Jurkat, Clone E6-1 (cell line): ENCODE results near the gene MRPL51. TPM values are rescaled to one million over a fixed set of nuclear protein-coding genes. Genes with fewer than 3 reads are reported as not detected.
"Not testable (repeated sequence)": the region's sequence is repeated elsewhere in the genome, so short reads cannot be mapped to it uniquely, and the experiment has no call there.

Source experiments
- DNase-seq: peaks from one replicate; pipeline ENCODE4 v3.0.0-alpha.2; 2011; ENCODE audit warnings: low read depth, low spot score
- H3K4me3 ChIP-seq: 2 replicates; pipeline ENCODE4 v1.5.1; 2011; ENCODE audit warnings: mild to moderate bottlenecking, low read length, control low read depth, moderate library complexity
- polyA plus RNA-seq: library from polyadenylated mRNA; unstranded; fragments of >200 nt; gene quantifications from one replicate; pipeline ENCODE4 v1.2.1, GENCODE V29; 2012; ENCODE audit warnings: missing spikeins; ENCODE audit not compliant: insufficient read length, insufficient read depth

The MRPL51 gene
- polyA plus RNA-seq = 450 TPM

GRCh38 chr12:6492838-6493496 is at the start of gene MRPL51:
Gene MRPL51, minus strand, starts transcription at chr12:6493262. Its CDS starts 126 bp downstream, at chr12:6493136.
- peak; percentile 93 for DNase-seq
- peak within 1 kb of the TSS; percentile 91 for H3K4me3 ChIP-seq

- no peak for DNase-seq
- H3K4me3 ChIP-seq = no peak overlapping the region
These were observed 49.3 kb upstream of the MRPL51 start for GRCh38 chr12:6542209-6543009.

- DNase-seq = no peak
- H3K4me3 ChIP-seq = no peak overlapping the region
These were observed 48.5 kb upstream of the MRPL51 start for GRCh38 chr12:6541371-6542165.

- peak; percentile 45 for DNase-seq
- H3K4me3 ChIP-seq = no peak overlapping the region; the same call in 1 of the 2 replicates
These were observed 47.3 kb upstream of the MRPL51 start for GRCh38 chr12:6540181-6540877.

GRCh38 chr12:6539707-6540134 is 46.7 kb upstream of the MRPL51 start:
- no peak overlapping the region for H3K4me3 ChIP-seq

GRCh38 chr12:6539314-6539682 is 46.2 kb upstream of the MRPL51 start:
- H3K4me3 ChIP-seq = no peak overlapping the region
- no peak for DNase-seq

More at GRCh38 chr12:6539707-6540134, 46.7 kb upstream of the MRPL51 start:
- no peak for DNase-seq

GRCh38 chr12:6538420-6539313 is 45.6 kb upstream of the MRPL51 start:
- peak; percentile 53 for DNase-seq
- no peak overlapping the region for H3K4me3 ChIP-seq

- H3K4me3 ChIP-seq = not testable (repeated sequence)
- DNase-seq = peak; percentile 90
These were observed 44.7 kb upstream of the MRPL51 start for GRCh38 chr12:6537580-6538419.

GRCh38 chr12:6536894-6537579 is 44.0 kb upstream of the MRPL51 start:
- no peak for DNase-seq
- H3K4me3 ChIP-seq = peak overlapping the region; percentile 95; the same call in 1 of the 2 replicates

GRCh38 chr12:6535960-6536847 is 43.1 kb upstream of the MRPL51 start:
- DNase-seq = no peak
- peak overlapping the region; percentile 95 for H3K4me3 ChIP-seq

- DNase-seq = no peak
- H3K4me3 ChIP-seq = peak overlapping the region; percentile 95
These were observed 42.6 kb upstream of the MRPL51 start for GRCh38 chr12:6535697-6535946.

GRCh38 chr12:6534945-6535696 is 42.1 kb upstream of the MRPL51 start:
- H3K4me3 ChIP-seq = peak overlapping the region; percentile 95
- DNase-seq = peak; percentile 78

GRCh38 chr12:6534695-6534944 is 41.6 kb upstream of the MRPL51 start:
- H3K4me3 ChIP-seq = peak overlapping the region; percentile 95
- DNase-seq = no peak

- peak; percentile 96 for DNase-seq
- peak within 1 kb of the TSS; percentile 95 for H3K4me3 ChIP-seq
These were observed 41.0 kb upstream of the MRPL51 start, which contains the start of gene GAPDH for GRCh38 chr12:6533923-6534694. Gene GAPDH, plus strand, starts transcription at chr12:6534517. Its CDS starts 316 bp downstream, at chr12:6534833.

GRCh38 chr12:6533653-6533922 is 40.5 kb upstream of the MRPL51 start:
- peak overlapping the region; percentile 95 for H3K4me3 ChIP-seq
- DNase-seq = no peak
